Panc1 (cell line): ENCODE measurements around the gene SLC2A11.

Experiments used
- CTCF ChIP-seq: fragments of 450-650 bp; IDR thresholded peaks from 2 replicates; pipeline ENCODE4 v1.5.1; 2017; ENCODE audit warnings: mild to moderate bottlenecking
- POLR2AphosphoS5 ChIP-seq: IDR thresholded peaks from 2 replicates; pipeline ENCODE4 v1.6.1; 2012; ENCODE audit warnings: mild to moderate bottlenecking, low read depth, low read length, moderate library complexity
- REST ChIP-seq, 2 experiments: IDR thresholded peaks; 2 replicates each; pipeline ENCODE4 v1.6.1; 2011 to 2012; ENCODE audit warnings: low read depth in 2 of 2, control low read depth in 1 of 2, low read length in 1 of 2, mild to moderate bottlenecking in 1 of 2, moderate library complexity in 1 of 2; ENCODE audit not compliant: insufficient read depth in 1 of 2
- SIN3A ChIP-seq: IDR thresholded peaks from 2 replicates; pipeline ENCODE4 v1.6.1; 2012; ENCODE audit warnings: low read depth, mild to moderate bottlenecking, low read length, moderate library complexity, borderline replicate concordance; ENCODE audit not compliant: insufficient read depth

- TF ChIP-seq CTCF (no peak), POLR2AphosphoS5 (no peak), REST (IDR thresholded peaks at IDR 0.05; ENCODE audit: insufficient read depth in 1 of 2, low read depth in 2 of 2, low read length in 1 of 2) (no peak), SIN3A (no peak)
These were observed 33.0 kb upstream of the SLC2A11 start for GRCh38 chr22:23824476-23825245.
